ENCODE results near the gene TSHR.
"Not testable (repeated sequence)": the region's sequence is repeated elsewhere in the genome, so short reads cannot be mapped to it uniquely, and the experiment has no call there.

The TSHR gene

DNA sequence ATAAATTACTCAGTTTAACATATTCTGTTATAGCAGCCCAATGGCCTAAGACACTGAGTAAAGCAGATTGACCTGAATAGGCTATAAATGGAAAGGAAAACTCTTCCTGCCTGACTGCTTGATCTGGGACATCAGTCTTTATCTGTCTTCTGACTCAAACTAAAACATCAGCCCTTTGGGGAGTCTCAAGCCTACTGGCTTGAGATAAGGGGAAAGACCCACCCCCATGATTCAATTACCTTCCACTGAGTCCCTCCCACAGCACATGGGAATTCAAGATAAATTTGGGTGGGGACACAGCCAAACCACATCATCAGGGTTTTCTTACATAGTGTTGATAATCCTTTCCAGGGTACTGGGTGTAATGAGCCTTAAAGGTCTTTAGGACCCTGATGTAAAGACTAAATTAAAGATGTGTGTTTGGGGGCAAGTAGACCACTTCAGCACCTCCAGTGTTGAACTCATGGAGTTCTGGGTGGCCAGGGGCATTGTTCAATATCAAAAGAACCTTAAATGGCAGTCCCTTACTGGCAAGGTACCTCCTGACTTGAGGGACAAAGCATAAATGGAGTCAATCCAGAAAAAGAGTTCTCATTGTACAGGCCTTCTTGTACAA lies 67.8 kb downstream of the TSHR start:
- TF ChIP-seq, protein P1, sequence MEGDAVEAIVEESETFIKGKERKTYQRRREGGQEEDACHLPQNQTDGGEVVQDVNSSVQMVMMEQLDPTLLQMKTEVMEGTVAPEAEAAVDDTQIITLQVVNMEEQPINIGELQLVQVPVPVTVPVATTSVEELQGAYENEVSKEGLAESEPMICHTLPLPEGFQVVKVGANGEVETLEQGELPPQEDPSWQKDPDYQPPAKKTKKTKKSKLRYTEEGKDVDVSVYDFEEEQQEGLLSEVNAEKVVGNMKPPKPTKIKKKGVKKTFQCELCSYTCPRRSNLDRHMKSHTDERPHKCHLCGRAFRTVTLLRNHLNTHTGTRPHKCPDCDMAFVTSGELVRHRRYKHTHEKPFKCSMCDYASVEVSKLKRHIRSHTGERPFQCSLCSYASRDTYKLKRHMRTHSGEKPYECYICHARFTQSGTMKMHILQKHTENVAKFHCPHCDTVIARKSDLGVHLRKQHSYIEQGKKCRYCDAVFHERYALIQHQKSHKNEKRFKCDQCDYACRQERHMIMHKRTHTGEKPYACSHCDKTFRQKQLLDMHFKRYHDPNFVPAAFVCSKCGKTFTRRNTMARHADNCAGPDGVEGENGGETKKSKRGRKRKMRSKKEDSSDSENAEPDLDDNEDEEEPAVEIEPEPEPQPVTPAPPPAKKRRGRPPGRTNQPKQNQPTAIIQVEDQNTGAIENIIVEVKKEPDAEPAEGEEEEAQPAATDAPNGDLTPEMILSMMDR (IDR thresholded peaks at IDR 0.05; ENCODE audit: low read depth, low read length, missing control alignments) = no peak
- Histone ChIP-seq H3K4me3 (ENCODE audit: low read depth, low read length) (no peak overlapping the region), H3K27ac (no peak overlapping the region), H3K27me3 (replicated peaks) (no peaks in the 10 kb centered on the region), H3K36me3 (replicated peaks) (no peaks in the 10 kb centered on the region)
- in situ Hi-C loops (cut with HindIII; ENCODE audit: low pct_ligation_motif_present, low sequenced_read_pairs) = no loop called here
- DNase-seq = no peak

DNA sequence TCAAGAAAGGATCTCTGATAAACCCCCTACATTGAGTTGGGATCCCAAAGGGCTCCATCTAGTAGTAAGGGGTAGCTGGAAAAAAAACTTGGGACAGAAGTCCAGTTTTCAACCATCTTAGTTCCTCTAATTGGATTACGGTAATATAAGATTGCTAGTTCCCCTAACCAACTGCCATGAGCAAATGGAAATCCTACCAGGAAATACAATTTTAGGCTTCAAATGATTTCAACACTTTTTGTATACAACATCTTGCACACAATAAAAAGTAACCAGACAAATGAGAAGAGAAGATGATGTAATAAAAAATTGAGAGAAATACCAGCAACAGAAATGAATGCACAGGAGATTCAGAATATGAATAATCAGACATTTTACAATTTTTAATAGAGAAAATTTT lies 73.0 kb downstream of the TSHR start:
- no peaks in the 10 kb centered on the region for H3K27me3 ChIP-seq (replicated peaks)
- no peaks in the 10 kb centered on the region for H3K36me3 ChIP-seq (replicated peaks)
- DNase-seq = no peak
- TF ChIP-seq, protein P1 (IDR thresholded peaks at IDR 0.05; ENCODE audit: low read depth, low read length, missing control alignments) = no peak
- H3K4me3 ChIP-seq (ENCODE audit: low read depth, low read length) = no peak overlapping the region
- H3K27ac ChIP-seq = no peak overlapping the region
- in situ Hi-C loops (cut with HindIII; ENCODE audit: low pct_ligation_motif_present, low sequenced_read_pairs) = no loop called here

DNA sequence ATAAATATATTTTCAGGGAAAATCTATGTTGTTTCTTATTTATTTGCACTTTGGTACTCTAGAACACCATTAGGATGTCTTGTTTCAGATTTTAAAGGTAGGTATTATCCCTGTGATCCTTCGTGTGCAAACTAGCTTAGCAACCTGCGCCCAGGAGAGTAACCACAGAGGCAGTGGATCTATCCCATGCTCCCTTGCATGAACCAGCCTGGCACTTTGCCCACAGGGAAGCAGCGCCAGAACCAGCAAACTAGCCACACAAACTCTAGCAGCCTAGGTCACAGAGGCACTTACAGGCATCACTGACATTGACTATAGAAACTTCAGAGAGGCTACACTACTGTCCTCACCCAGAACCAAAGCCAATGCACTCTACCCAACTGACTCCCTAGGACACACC lies 76.1 kb downstream of the TSHR start:
- Histone ChIP-seq H3K27me3 (replicated peaks) (no peaks in the 10 kb centered on the region), H3K36me3 (replicated peaks) (no peaks in the 10 kb centered on the region), H3K27ac (no peak overlapping the region), H3K4me3 (ENCODE audit: low read depth, low read length) (no peak overlapping the region)
- TF ChIP-seq, protein P1 (IDR thresholded peaks at IDR 0.05; ENCODE audit: low read depth, low read length, missing control alignments) = no peak
- no peak for DNase-seq
- in situ Hi-C loops (cut with HindIII; ENCODE audit: low pct_ligation_motif_present, low sequenced_read_pairs) = no loop called here

DNA sequence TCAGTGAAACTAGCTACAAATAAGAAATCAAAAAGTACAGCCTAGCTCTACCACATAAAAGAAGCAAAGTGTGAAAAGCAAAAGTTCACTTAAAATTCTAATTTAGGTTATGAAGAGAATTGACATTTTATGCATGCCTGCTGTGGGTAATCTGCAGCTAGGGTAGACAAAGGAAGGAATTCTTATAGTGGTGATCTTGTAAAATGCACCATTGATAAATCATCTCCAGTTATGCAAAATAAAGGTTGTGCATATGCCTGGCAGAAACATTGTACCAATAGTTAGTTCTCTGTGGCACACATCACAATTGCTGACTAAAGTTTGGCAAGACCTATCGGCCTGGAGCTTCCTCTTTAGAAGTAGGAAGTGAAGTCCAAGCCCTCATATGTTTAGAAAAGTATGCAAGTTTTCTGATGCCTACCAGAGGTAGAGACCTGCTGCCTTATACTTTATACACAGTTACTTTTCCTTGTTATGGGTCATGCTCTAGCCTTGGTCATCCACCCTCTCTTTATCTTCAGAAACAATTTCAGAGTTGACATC lies 78.3 kb downstream of the TSHR start:
- no peaks in the 10 kb centered on the region for H3K36me3 ChIP-seq (replicated peaks)
- H3K27ac ChIP-seq = no peak overlapping the region
- no peaks in the 10 kb centered on the region for H3K27me3 ChIP-seq (replicated peaks)
- DNase-seq = no peak
- TF ChIP-seq, protein P1 (IDR thresholded peaks at IDR 0.05; ENCODE audit: low read depth, low read length, missing control alignments) = no peak
- in situ Hi-C loops (cut with HindIII; ENCODE audit: low pct_ligation_motif_present, low sequenced_read_pairs) = no loop called here
- no peak overlapping the region for H3K4me3 ChIP-seq (ENCODE audit: low read depth, low read length)

DNA sequence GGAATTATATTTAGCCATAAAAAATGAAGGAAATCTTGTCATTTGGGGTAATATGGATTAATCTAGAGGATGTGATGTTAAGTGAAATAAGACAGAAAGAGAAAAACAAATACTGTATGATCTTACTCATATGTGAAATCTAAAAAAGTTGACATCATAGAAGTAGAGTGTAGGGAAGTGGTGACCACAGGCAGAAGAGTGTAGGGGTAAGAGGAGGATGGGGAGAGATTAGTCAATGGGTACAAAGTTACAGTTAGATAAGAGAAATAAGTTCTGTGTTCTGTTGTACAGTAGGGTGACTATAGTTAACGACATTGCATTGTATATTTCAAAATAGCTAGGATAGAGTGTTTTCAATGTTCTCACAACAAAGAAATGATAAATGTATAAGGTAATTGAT lies 87.0 kb downstream of the TSHR start:
- no peaks in the 10 kb centered on the region for H3K27me3 ChIP-seq (replicated peaks)
- H3K4me3 ChIP-seq (ENCODE audit: low read depth, low read length) = no peak overlapping the region
- H3K36me3 ChIP-seq (replicated peaks) = no peaks in the 10 kb centered on the region
- in situ Hi-C loops (cut with HindIII; ENCODE audit: low pct_ligation_motif_present, low sequenced_read_pairs) = no loop called here
- no peak for DNase-seq
- TF ChIP-seq, protein P1 (IDR thresholded peaks at IDR 0.05; ENCODE audit: low read depth, low read length, missing control alignments) = no peak
- no peak overlapping the region for H3K27ac ChIP-seq

DNA sequence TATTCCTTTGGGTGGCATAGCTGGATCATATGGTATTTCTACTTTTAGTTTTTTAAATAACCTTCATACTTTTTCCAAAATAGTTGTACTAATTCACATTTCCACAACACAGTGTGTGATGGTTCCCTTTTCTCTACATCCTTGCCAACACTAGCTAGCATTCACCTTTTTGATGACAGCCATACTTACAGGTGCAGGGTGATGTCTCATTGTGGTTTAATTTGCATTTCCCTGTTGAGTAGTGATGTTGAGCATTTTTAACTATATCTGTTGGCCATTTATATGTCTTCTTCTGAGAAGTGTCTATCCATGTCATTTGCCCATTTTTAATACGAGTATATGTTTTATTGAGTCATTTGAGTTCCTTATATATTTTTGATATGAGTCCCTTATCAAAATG lies 96.1 kb downstream of the TSHR start:
- in situ Hi-C loops (cut with HindIII; ENCODE audit: low pct_ligation_motif_present, low sequenced_read_pairs) = no loop called here
- Histone ChIP-seq H3K27ac (no peak overlapping the region), H3K36me3 (replicated peaks) (no peaks in the 10 kb centered on the region), H3K27me3 (replicated peaks) (no peaks in the 10 kb centered on the region), H3K4me3 (ENCODE audit: low read depth, low read length) (no peak overlapping the region)
- no peak for DNase-seq
- TF ChIP-seq, protein P1 (IDR thresholded peaks at IDR 0.05; ENCODE audit: low read depth, low read length, missing control alignments) = no peak

DNA sequence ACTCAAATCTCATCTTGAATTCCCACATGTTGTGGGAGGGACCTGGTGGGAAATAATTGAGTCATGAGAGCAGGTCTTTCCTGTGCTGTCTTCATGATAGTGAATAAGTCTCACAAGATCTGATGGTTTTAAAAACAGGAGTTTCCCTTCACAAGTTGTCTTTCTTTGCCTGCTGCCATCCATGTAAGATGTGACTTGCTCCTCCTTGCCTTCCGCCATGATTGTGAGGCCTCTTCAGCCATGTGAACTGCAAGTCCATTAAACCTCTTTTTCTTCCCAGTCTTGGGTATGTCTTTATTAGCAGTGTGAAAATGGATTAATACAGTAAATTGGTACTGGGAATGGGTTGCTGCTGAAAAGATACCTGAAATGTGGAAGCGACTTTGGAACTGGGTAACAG lies 98.6 kb downstream of the TSHR start:
- H3K36me3 ChIP-seq (replicated peaks); H3K4me3 ChIP-seq (ENCODE audit: low read depth, low read length); DNase-seq; H3K27ac ChIP-seq; H3K27me3 ChIP-seq (replicated peaks); in situ Hi-C loops (cut with HindIII; ENCODE audit: low pct_ligation_motif_present, low sequenced_read_pairs): not testable (repeated sequence)

Data from brain microvascular endothelial cell (primary cell).